K562 (cell line): Measurements from ENCODE around the gene UBN1. TPM values are rescaled to one million over a fixed set of nuclear protein-coding genes. Genes with fewer than 3 reads are reported as not detected.

Experiments used
- ATAC-seq: fragments of 200-7000 bp; cut with Tn5 transposase; 3 replicates; pipeline ENCODE4 v1.9.1; 2020; ENCODE audit warnings: moderate library complexity
- Bru-seq: library from RNA; stranded (reverse); fragments of 400-500 nt; gene quantifications from one replicate; lab custom pipeline; 2021; lab: Mats Ljungman, UMichigan
- BruChase-seq, 2 experiments: library from RNA; stranded (reverse); fragments of 400-500 nt; gene quantifications; one replicate each; lab custom pipeline; 2021; lab: Mats Ljungman, UMichigan
- BruUV-seq: library from RNA; stranded (reverse); fragments of 400-500 nt; replicated peaks from 2 replicates; lab custom pipeline; 2021; lab: Mats Ljungman, UMichigan
- CTCF ChIA-PET: fragments of 300-600 bp; formaldehyde crosslinking; extraction: SDS; loops from one replicate; lab custom pipeline; 2021; ENCODE audit warnings: low intra/inter-chr PET ratio; lab: Yijun Ruan, JAX
- POLR2A ChIA-PET: fragments of 300-600, 350-650 bp; sonication (Branson Sonifier 250); formaldehyde crosslinking; extraction: SDS; loops from one replicate; lab custom pipeline; 2021; ENCODE audit warnings: antibody characterized with exemption, inconsistent platforms; lab: Yijun Ruan, JAX
- DNase-seq, 4 experiments: peaks; one replicate each; pipeline versions ENCODE4 v3.0.0 to v3.0.0-alpha.2; 2011 to 2018; ENCODE audit warnings: low spot score in 3 of 4, mixed read lengths in 3 of 4; ENCODE audit errors: extremely low read depth in 1 of 4
- FAIRE-seq: peaks from 2 replicates; lab custom pipeline; 2011; peaks lifted over from hg19 to GRCh38; lab: Jason Lieb, UNC
- H2AFZ ChIP-seq: 2 replicates; pipeline ENCODE4 v1.6.0; 2011; ENCODE audit warnings: low read depth, low read length, control low read depth, inconsistent platforms
- H3K27ac ChIP-seq: fragments of 200-600 bp; 3 replicates; pipeline ENCODE4 v1.8.0; 2011; ENCODE audit warnings: low read depth, mild to moderate bottlenecking, control low read depth, inconsistent platforms, low read length, moderate library complexity, mixed read lengths; ENCODE audit errors: extremely low read depth
- H3K27me3 ChIP-seq, 2 experiments: fragments of 300-600 bp in 1 of 2; 2 replicates in 1 of 2; 3 replicates in 1 of 2; pipeline versions ENCODE4 v1.6.0 to v1.8.0; 2011; ENCODE audit warnings: inconsistent platforms in 2 of 2, low read length in 2 of 2, mild to moderate bottlenecking in 1 of 2, mixed read lengths in 1 of 2, moderate library complexity in 1 of 2; ENCODE audit not compliant: control insufficient read depth in 2 of 2, insufficient read depth in 2 of 2
- H3K36me3 ChIP-seq: fragments of 300-600 bp; 3 replicates; pipeline ENCODE4 v1.8.0; 2011; ENCODE audit warnings: mild to moderate bottlenecking, low read length, inconsistent platforms; ENCODE audit not compliant: control insufficient read depth, insufficient read depth
- H3K4me1 ChIP-seq, 2 experiments: fragments of 200-600 bp in 1 of 2; replicated peaks in 1 of 2; 2 replicates in 1 of 2; 3 replicates in 1 of 2; pipeline versions ENCODE4 v1.5.1 to v1.8.0; 2011; ENCODE audit warnings: inconsistent platforms in 2 of 2, low read length in 2 of 2, mild to moderate bottlenecking in 1 of 2, mixed read lengths in 1 of 2, moderate library complexity in 1 of 2; ENCODE audit not compliant: control insufficient read depth in 2 of 2, insufficient read depth in 2 of 2
- H3K4me2 ChIP-seq: 2 replicates; pipeline ENCODE4 v1.6.1; 2011; ENCODE audit warnings: low read length, control low read depth, inconsistent platforms, mixed read lengths; ENCODE audit not compliant: insufficient read depth
- H3K4me3 ChIP-seq: fragments of 200-600 bp; sonication (generic), shearing (Covaris generic); 2 replicates; pipeline ENCODE4 v1.5.1; 2016; ENCODE audit warnings: control low read depth, inconsistent platforms
- H3K79me2 ChIP-seq: fragments of 200-600 bp; 3 replicates; pipeline ENCODE4 v1.8.0; 2011; ENCODE audit warnings: low read length, inconsistent platforms; ENCODE audit not compliant: control insufficient read depth, insufficient read depth
- H3K9ac ChIP-seq, 2 experiments: 2 replicates each; pipeline versions ENCODE4 v1.6.0 to v1.6.1; 2011; ENCODE audit warnings: low read depth in 2 of 2, low read length in 2 of 2, control low read depth in 1 of 2, inconsistent platforms in 1 of 2, mild to moderate bottlenecking in 1 of 2, mixed read lengths in 1 of 2; ENCODE audit not compliant: insufficient read depth in 1 of 2
- H3K9me1 ChIP-seq: one replicate; pipeline ENCODE4 v1.6.0; 2011; ENCODE audit warnings: inconsistent platforms, mild to moderate bottlenecking, low read length, moderate library complexity; ENCODE audit not compliant: control insufficient read depth, insufficient read depth
- H3K9me3 ChIP-seq: replicated peaks from 2 replicates; pipeline ENCODE4 v1.5.1; 2011; ENCODE audit warnings: low read depth, low read length, inconsistent platforms; ENCODE audit not compliant: control insufficient read depth, insufficient read depth
- H4K20me1 ChIP-seq: replicated peaks from 2 replicates; pipeline ENCODE4 v1.6.1; 2011; ENCODE audit warnings: low read length, inconsistent platforms, mixed read lengths; ENCODE audit not compliant: control insufficient read depth, insufficient read depth
- FIP1L1 ChIP-seq: fragments of 200-400 bp; formaldehyde crosslinking; IDR thresholded peaks from 2 replicates; pipeline ENCODE4 v1.6.1; 2018; ENCODE audit warnings: mild to moderate bottlenecking, low read depth, low read length; ENCODE audit not compliant: poor library complexity, severe bottlenecking
- POLR2AphosphoS2 ChIP-seq: IDR thresholded peaks from 2 replicates; pipeline ENCODE4 v1.6.1; 2012; ENCODE audit warnings: low read length, improper control_type of control experiment
- TAF7 ChIP-seq: fragments of 450-650 bp; IDR thresholded peaks from 2 replicates; pipeline ENCODE4 v1.6.1; 2016; ENCODE audit warnings: missing genetic modification characterization, missing compliant biosample characterization
- WGBS: fragments of 100-300 bp; shearing (Covaris generic); methylation state at CpG from one replicate; pipeline ENCODE4 v1.1.6; 2016; ENCODE audit warnings: low coverage, mixed read lengths; ENCODE audit not compliant: insufficient coverage; ENCODE audit errors: missing lambda C conversion rate; 5-methylcytosine and 5-hydroxymethylcytosine counted together
- in situ Hi-C: fragments of 300-500 bp; cut with MboI; formaldehyde crosslinking; loops from 4 replicates; pipeline ENCODE4 v1.15.0; 2018; ENCODE audit warnings: inconsistent platforms, mixed read lengths
- intact Hi-C: fragments of 100-400 bp; cut with micrococcal nuclease; formaldehyde crosslinking; loops from 2 replicates; pipeline ENCODE4 v1.14.2; 2022
- long read RNA-seq, 3 experiments: library from polyadenylated mRNA in 2 of 3; library from RNA in 1 of 3; unstranded in 2 of 3; stranded (forward) in 1 of 3; transcript quantifications; one replicate each; pipeline ENCODE4 v2.0.0, GENCODE V29; 2019 to 2022
- polyA minus RNA-seq, 3 experiments: library from RNA; depleted of rRNA, polyadenylated mRNA; stranded (reverse); fragments of >200 nt; gene quantifications; 2 replicates each; pipeline ENCODE4 v1.2.3, GENCODE V29; 2011
- polyA plus RNA-seq, 8 experiments: library from polyadenylated mRNA; depleted of rRNA in 4 of 8; stranded (reverse) in 5 of 8; unstranded in 3 of 8; fragments of >200 nt; fragmentation: Nextera tagmentation in 2 of 8; fragmentation: Illumina TruSeq in 1 of 8; extraction: Ambion mirVana in 2 of 8; extraction: Trizol in 1 of 8; gene quantifications; 2 replicates each; pipeline versions ENCODE4 v1.2.1 to v1.2.3, GENCODE V29; 2011 to 2014; ENCODE audit warnings: inconsistent platforms in 1 of 8, missing spikeins in 1 of 8
- total RNA-seq, 7 experiments: library from RNA; depleted of rRNA in 6 of 7; stranded (reverse); fragments of >200 nt in 6 of 7; fragmentation: Illumina TruSeq in 2 of 7; extraction: Trizol in 2 of 7; gene quantifications; 2 replicates each; pipeline versions ENCODE4 v1.2.1 to v1.2.3, GENCODE V29; 2011 to 2021; ENCODE audit warnings: low replicate concordance in 1 of 7
- TF ChIP-seq, protein P1 (sequence below): IDR thresholded peaks from 2 replicates; pipeline ENCODE4 v1.6.1; 2011; ENCODE audit warnings: borderline replicate concordance, low read depth, mild to moderate bottlenecking, moderate library complexity, low read length; ENCODE audit not compliant: insufficient read depth, poor library complexity, severe bottlenecking
- TF ChIP-seq, protein P2 (sequence below): fragments of 250-450 bp; sonication (Bioruptor Pico); IDR thresholded peaks from 2 replicates; pipeline ENCODE4 v1.4.0; 2020; ENCODE audit warnings: borderline replicate concordance

UBN1 gene, protein sequence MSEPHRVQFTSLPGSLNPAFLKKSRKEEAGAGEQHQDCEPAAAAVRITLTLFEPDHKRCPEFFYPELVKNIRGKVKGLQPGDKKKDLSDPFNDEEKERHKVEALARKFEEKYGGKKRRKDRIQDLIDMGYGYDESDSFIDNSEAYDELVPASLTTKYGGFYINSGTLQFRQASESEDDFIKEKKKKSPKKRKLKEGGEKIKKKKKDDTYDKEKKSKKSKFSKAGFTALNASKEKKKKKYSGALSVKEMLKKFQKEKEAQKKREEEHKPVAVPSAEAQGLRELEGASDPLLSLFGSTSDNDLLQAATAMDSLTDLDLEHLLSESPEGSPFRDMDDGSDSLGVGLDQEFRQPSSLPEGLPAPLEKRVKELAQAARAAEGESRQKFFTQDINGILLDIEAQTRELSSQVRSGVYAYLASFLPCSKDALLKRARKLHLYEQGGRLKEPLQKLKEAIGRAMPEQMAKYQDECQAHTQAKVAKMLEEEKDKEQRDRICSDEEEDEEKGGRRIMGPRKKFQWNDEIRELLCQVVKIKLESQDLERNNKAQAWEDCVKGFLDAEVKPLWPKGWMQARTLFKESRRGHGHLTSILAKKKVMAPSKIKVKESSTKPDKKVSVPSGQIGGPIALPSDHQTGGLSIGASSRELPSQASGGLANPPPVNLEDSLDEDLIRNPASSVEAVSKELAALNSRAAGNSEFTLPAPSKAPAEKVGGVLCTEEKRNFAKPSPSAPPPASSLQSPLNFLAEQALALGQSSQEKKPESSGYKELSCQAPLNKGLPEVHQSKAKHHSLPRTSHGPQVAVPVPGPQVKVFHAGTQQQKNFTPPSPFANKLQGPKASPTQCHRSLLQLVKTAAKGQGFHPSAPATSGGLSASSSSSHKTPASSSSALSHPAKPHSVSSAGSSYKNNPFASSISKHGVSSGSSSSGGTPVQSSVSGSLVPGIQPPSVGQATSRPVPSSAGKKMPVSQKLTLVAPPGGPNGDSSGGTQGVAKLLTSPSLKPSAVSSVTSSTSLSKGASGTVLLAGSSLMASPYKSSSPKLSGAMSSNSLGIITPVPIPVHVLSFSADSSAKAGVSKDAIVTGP (N-terminal part only)
- 79.4 and 106 TPM in 2 replicates for total RNA-seq (2011; cell fraction: chromatin; rRNA removed; ENCODE audit: low replicate concordance)
- 59.1 and 60.7 TPM in 2 replicates for total RNA-seq (2011; cell fraction: nucleolus; rRNA removed)
- total RNA-seq (2011; cell fraction: nucleoplasm; rRNA removed): 65.0 TPM in 2 replicates
- total RNA-seq (2014; rRNA removed) (20.6 and 20.8 TPM in 2 replicates), total RNA-seq (2014; rRNA removed; fragmentation: Illumina TruSeq; extraction: Trizol) (19.8 and 23.9 TPM in 2 replicates), total RNA-seq (2015; rRNA removed; fragmentation: Illumina TruSeq; extraction: Trizol) (24.4 and 25.0 TPM in 2 replicates), total RNA-seq (2021) (40.9 and 45.7 TPM in 2 replicates), polyA plus RNA-seq (2011; rRNA removed) (14.9 and 15.4 TPM in 2 replicates), polyA plus RNA-seq (2014; fragmentation: Illumina TruSeq; extraction: Trizol) (31.2 and 34.2 TPM in 2 replicates), polyA plus RNA-seq (2014; fragmentation: Nextera tagmentation; extraction: Ambion mirVana) (1 to 10 TPM; 1.5 to 2.4 TPM), polyA plus RNA-seq (2014; rRNA removed) (21.1 and 25.5 TPM in 2 replicates), polyA minus RNA-seq (2011; rRNA and poly(A)+ RNA removed) (17.7 and 25.8 TPM in 2 replicates), Bru-seq, nascent RNA (percentile 82 among the genes with signal in this experiment), BruChase-seq, experiment 1, labeled RNA remaining after a 2-hour chase (percentile 89 among the genes with signal in this experiment), BruChase-seq, experiment 2, labeled RNA remaining after a 6-hour chase (percentile 92 among the genes with signal in this experiment)
- polyA plus RNA-seq (2011; cell fraction: cytosol; rRNA removed): 14.7 and 17.3 TPM in 2 replicates
- 42.6 and 53.3 TPM in 2 replicates for polyA plus RNA-seq (2011; cell fraction: nucleus; rRNA removed)
- polyA plus RNA-seq (2012): 29.7 and 30.3 TPM in 2 replicates
- polyA minus RNA-seq (2011; cell fraction: cytosol; rRNA and poly(A)+ RNA removed): 16.8 and 27.0 TPM in 2 replicates
- polyA minus RNA-seq (2011; cell fraction: nucleus; rRNA and poly(A)+ RNA removed): 21.5 and 21.8 TPM in 2 replicates
- long read RNA-seq, experiment 1, full-length matches to known transcripts: 8 of 183 reads
- long read RNA-seq, experiment 1, partial matches to known transcripts: 113 of 183 reads
- long read RNA-seq, experiment 1, other reads (novel, unspliced or antisense): 62 of 183 reads
- long read RNA-seq, experiment 2, full-length matches to known transcripts: 1 of 49 reads
- long read RNA-seq, experiment 2, partial matches to known transcripts: 41 of 49 reads
- long read RNA-seq, experiment 2, other reads (novel, unspliced or antisense): 7 of 49 reads
- long read RNA-seq, experiment 3, partial matches to known transcripts: 13 of 18 reads
- long read RNA-seq, experiment 3, other reads (novel, unspliced or antisense): 5 of 18 reads

DNA sequence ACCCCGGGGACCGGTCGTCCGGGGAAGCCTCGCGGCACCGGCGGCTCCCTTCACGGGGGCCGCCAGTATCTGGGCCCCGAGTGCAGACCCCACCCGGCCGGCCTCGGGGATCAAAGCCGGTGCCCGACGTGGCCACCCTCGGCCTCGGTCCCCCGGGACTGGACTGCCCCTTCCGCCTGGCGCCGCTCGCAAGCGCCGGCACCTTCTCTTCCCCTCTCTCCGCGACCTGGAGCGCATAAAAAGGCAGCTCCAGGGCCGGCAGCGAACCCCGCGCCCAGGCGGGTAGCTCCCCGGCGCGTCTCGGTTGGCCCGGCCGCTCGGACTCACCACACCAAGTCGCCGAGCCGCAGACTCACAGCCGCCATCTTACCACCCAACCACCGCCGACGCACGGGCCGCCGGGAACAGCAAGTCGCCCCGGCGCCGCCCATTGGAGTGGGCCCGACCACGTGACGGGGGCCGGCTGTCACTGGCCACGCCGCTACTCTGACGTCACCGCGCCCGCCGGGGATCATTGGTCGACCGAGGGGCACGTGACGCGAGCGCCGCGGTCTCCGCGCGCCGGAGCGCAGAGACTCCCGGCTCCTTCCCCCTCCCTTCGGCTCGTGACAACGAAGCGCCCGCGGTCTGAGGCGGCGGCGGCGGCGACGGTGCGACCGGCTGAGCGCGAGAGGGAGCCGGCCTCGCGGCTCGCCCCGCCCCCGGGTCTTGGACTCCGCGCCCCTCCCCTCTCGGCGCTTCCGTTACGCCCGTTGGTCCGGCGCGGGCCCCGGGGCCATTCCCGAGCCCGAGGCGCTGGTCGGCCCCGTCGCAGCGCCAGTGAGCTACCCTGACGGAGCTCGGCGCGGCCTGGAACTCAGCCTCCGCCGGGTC, at the start of gene UBN1, which contains the start of gene GLYR1:
UBN1 (plus strand) TSS at position 581 of the 873 bp plus-strand sequence. CDS start 5,437 bp downstream, outside the sequence.
GLYR1 (minus strand) TSS at position 388 of the 873 bp plus-strand sequence; CDS start at position 365, 23 bp downstream.
- POLR2A ChIA-PET: interaction anchor here (0.6 to 1.8 kb wide), 16 partner anchors 9 to 975 kb away, joined by 3 to 11 read pairs (median 3); partner anchors contain the start of gene C16orf89
- under 1% methylated on average over 65 of the region's 126 CpGs for WGBS
- H2AFZ ChIP-seq: peak within 1 kb of the TSS; percentile 86
- TF ChIP-seq FIP1L1: peak; percentile 28
- peak; percentile 72; the same call in 1 of the 2 replicates for TF ChIP-seq POLR2AphosphoS2
- TF ChIP-seq, protein P1, sequence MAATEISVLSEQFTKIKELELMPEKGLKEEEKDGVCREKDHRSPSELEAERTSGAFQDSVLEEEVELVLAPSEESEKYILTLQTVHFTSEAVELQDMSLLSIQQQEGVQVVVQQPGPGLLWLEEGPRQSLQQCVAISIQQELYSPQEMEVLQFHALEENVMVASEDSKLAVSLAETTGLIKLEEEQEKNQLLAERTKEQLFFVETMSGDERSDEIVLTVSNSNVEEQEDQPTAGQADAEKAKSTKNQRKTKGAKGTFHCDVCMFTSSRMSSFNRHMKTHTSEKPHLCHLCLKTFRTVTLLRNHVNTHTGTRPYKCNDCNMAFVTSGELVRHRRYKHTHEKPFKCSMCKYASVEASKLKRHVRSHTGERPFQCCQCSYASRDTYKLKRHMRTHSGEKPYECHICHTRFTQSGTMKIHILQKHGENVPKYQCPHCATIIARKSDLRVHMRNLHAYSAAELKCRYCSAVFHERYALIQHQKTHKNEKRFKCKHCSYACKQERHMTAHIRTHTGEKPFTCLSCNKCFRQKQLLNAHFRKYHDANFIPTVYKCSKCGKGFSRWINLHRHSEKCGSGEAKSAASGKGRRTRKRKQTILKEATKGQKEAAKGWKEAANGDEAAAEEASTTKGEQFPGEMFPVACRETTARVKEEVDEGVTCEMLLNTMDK: no peak
- TF ChIP-seq, protein P2, sequence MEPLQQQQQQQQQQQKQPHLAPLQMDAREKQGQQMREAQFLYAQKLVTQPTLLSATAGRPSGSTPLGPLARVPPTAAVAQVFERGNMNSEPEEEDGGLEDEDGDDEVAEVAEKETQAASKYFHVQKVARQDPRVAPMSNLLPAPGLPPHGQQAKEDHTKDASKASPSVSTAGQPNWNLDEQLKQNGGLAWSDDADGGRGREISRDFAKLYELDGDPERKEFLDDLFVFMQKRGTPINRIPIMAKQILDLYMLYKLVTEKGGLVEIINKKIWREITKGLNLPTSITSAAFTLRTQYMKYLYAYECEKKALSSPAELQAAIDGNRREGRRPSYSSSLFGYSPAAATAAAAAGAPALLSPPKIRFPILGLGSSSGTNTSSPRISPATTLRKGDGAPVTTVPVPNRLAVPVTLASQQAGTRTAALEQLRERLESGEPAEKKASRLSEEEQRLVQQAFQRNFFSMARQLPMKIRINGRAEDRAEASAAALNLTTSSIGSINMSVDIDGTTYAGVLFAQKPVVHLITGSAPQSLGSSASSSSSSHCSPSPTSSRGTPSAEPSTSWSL: 0 out of 2 replicates have a peak, but pooled peaks have one; percentile 59
- TF ChIP-seq TAF7: peak; percentile 91

More for the DNA sequence above, at the start of gene UBN1, which contains the start of gene GLYR1:
- H3K27ac ChIP-seq: peak within 1 kb of the TSS; percentile 95
- CTCF ChIA-PET: no interaction called here
- no peaks in the 10 kb centered on the region for H3K9me3 ChIP-seq
- H3K9me1 ChIP-seq: no peaks in the 10 kb centered on the region
- no peaks in the 10 kb centered on the region for H3K27me3 ChIP-seq
- H3K4me1 ChIP-seq: peaks cover 23 to 34% of the 10 kb centered on the region in 2 experiments
- peak within 1 kb of the TSS; percentile 98 for H3K4me3 ChIP-seq
- DNase-seq: peak; percentile 96 to 99 (median 98)
- H3K36me3 ChIP-seq: peaks cover 47% of the 10 kb centered on the region
- intact Hi-C loops: loop anchor here (2.0 to 5.0 kb wide), 3 partner anchors 44 to 115 kb away; partner anchors contain the start of genes ANKS3, DNAAF8, ROGDI and ZNF500
- H3K79me2 ChIP-seq: peaks cover 81% of the 10 kb centered on the region
- in situ Hi-C loops: no loop called here
- peak; percentile 57 for FAIRE-seq
- BruUV-seq: no TSS peak
- peak within 1 kb of the TSS; percentile 96 to 98 for H3K9ac ChIP-seq
- ATAC-seq: peak; percentile 93
- peaks cover 34% of the 10 kb centered on the region for H4K20me1 ChIP-seq
- peak within 1 kb of the TSS; percentile 99 for H3K4me2 ChIP-seq
